GM21528 (cell line): ENCODE measurements around the gene ANTXR1.

Experiments used
- ATAC-seq: cut with Tn5 transposase; IDR thresholded peaks from one replicate; pipeline ENCODE4 v1.9.1; 2021; ENCODE audit warnings: mild to moderate bottlenecking, moderate library complexity; ENCODE audit not compliant: unreplicated experiment, low FRiP score

The ANTXR1 gene

DNA sequence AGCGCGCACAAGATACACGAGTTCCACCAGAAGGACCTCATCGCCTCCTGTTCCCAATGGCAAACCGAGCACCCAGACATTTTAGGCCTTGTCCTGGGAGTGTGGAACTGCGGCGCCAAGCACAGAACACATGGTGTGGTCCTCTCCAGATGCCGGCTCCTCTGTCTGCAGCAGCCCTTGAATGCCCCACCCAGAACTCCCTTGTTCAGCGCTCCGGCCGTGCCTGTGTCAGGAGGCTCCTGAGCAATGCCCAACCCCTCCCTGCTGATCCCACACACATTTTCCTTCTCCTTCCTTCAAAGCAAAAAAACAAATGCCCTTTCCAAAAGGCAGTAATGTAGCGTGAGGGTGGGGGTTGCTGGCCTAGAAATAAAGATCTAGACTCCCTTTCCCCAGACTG is 284.2 kb downstream of the ANTXR1 start:
- ATAC-seq: no peak

DNA sequence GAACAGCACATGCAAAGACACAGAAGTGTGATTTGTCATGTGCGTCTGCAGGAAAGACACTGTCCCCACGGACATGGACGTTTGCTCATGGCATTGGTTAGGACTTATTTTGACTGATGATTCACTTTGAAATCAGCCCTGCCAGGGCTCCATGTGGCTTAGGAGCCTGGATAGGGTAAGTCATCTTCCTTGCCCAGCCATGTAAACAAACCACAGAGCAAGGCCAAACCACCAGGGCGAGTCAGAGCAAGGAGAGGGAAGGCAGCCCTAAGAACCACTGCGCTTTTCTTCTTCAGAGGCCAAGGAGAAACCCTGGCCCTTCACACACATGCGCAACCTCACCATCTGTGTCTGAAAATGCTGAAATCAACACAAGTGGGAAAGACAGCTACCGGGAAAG is 285.3 kb downstream of the ANTXR1 start:
- ATAC-seq: no peak

DNA sequence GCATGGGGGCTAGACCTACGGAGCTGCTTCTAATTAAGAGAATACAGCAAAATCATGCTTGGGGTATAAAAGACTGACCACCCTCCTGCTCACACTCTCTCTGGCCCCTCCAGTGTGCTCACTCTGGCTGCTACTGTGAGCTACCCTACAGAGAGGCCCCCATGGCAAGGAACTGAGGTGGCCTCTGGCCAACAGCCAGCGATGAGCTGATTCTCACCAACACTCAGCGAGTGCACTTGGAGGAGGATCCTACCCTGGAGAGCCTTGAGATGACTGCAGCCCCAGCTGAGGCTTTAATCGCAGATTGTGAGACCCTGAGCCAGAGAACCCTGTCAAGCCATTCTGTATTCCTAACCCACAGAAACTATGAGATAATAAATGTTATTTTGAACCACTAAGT is 285.9 kb downstream of the ANTXR1 start:
- ATAC-seq: no peak
